Measurements from ENCODE around the gene WDR35.

WDR35 gene

GRCh38 chr2:19876751-19877150 lies 113.2 kb downstream of the WDR35 start:
- TF ChIP-seq CTCF (IDR thresholded peaks at IDR 0.05; ENCODE audit: control insufficient read depth, insufficient read depth, low read depth, low read length, missing control alignments), result no peak
- no peak overlapping the region for H3K4me3 ChIP-seq (ENCODE audit: control insufficient read depth, low read depth, low read length)
- no peak for DNase-seq (ENCODE audit: low read depth)

- no peak for TF ChIP-seq CTCF (IDR thresholded peaks at IDR 0.05; ENCODE audit: control insufficient read depth, insufficient read depth, low read depth, low read length, missing control alignments)
- DNase-seq (ENCODE audit: low read depth), result no peak
- H3K4me3 ChIP-seq (ENCODE audit: control insufficient read depth, low read depth, low read length), result no peak overlapping the region
Measured at GRCh38 chr2:19875280-19875679, 114.6 kb downstream of the WDR35 start.

GRCh38 chr2:19874726-19875125 lies 115.2 kb downstream of the WDR35 start:
- DNase-seq (ENCODE audit: low read depth), result no peak
- H3K4me3 ChIP-seq (ENCODE audit: control insufficient read depth, low read depth, low read length), result no peak overlapping the region
- TF ChIP-seq CTCF (IDR thresholded peaks at IDR 0.05; ENCODE audit: control insufficient read depth, insufficient read depth, low read depth, low read length, missing control alignments), result no peak

GRCh38 chr2:19873014-19873413 lies 116.9 kb downstream of the WDR35 start:
- no peak for DNase-seq (ENCODE audit: low read depth)
- TF ChIP-seq CTCF (IDR thresholded peaks at IDR 0.05; ENCODE audit: control insufficient read depth, insufficient read depth, low read depth, low read length, missing control alignments), result no peak
- H3K4me3 ChIP-seq (ENCODE audit: control insufficient read depth, low read depth, low read length), result no peak overlapping the region

GRCh38 chr2:19872302-19872701 lies 117.6 kb downstream of the WDR35 start:
- no peak for TF ChIP-seq CTCF (IDR thresholded peaks at IDR 0.05; ENCODE audit: control insufficient read depth, insufficient read depth, low read depth, low read length, missing control alignments)
- H3K4me3 ChIP-seq (ENCODE audit: control insufficient read depth, low read depth, low read length), result no peak overlapping the region
- no peak for DNase-seq (ENCODE audit: low read depth)

GRCh38 chr2:19871836-19872235 lies 118.1 kb downstream of the WDR35 start:
- no peak for TF ChIP-seq CTCF (IDR thresholded peaks at IDR 0.05; ENCODE audit: control insufficient read depth, insufficient read depth, low read depth, low read length, missing control alignments)
- no peak overlapping the region for H3K4me3 ChIP-seq (ENCODE audit: control insufficient read depth, low read depth, low read length)

GRCh38 chr2:19870792-19871191 lies 119.1 kb downstream of the WDR35 start:
- TF ChIP-seq CTCF (IDR thresholded peaks at IDR 0.05; ENCODE audit: control insufficient read depth, insufficient read depth, low read depth, low read length, missing control alignments), result no peak
- H3K4me3 ChIP-seq (ENCODE audit: control insufficient read depth, low read depth, low read length), result no peak overlapping the region
- no peak for DNase-seq (ENCODE audit: low read depth)

More at GRCh38 chr2:19871836-19872235, 118.1 kb downstream of the WDR35 start:
- no peak for DNase-seq (ENCODE audit: low read depth)
